Tibial nerve (tissue), 3 donors: ENCODE data around the gene BCL7B.

Experiments used
- CTCF ChIP-seq, 5 experiments: fragments of 200-600 bp in 3 of 5; fragments of 450-650 bp in 2 of 5; sonication (generic) in 3 of 5; IDR thresholded peaks; one replicate each; pipeline ENCODE4 v1.5.1; 2016 to 2019; ENCODE audit warnings: antibody characterized with exemption in 5 of 5, mild to moderate bottlenecking in 3 of 5, moderate library complexity in 2 of 5
- POLR2A ChIP-seq, 2 donors: fragments of 450-650 bp; IDR thresholded peaks; one replicate each; pipeline ENCODE4 v1.6.1; 2017; ENCODE audit warnings: antibody characterized with exemption in 2 of 2, mild to moderate bottlenecking in 2 of 2, moderate library complexity in 2 of 2

- no peak for TF ChIP-seq CTCF (IDR thresholded peaks at IDR 0.05)
- TF ChIP-seq POLR2A (IDR thresholded peaks at IDR 0.05), result no peak
Measured at GRCh38 chr7:73547841-73548240, 9.6 kb downstream of the BCL7B start.
